CD4-positive, alpha-beta memory T cell (primary cell): ENCODE measurements around the gene POLR1C. TPM values are rescaled to one million over a fixed set of nuclear protein-coding genes. Genes with fewer than 3 reads are reported as not detected.

ENCODE experiments used
- CTCF ChIA-PET: fragments of 350-600 bp; sonication (Branson Sonifier 250); formaldehyde crosslinking; loops from one replicate; lab custom pipeline; 2021; ENCODE audit warnings: inconsistent platforms; ENCODE audit not compliant: partially characterized antibody; lab: Charles Lee
- POLR2A ChIA-PET: fragments of 350-600 bp; sonication (Branson Sonifier 250); formaldehyde crosslinking; loops from one replicate; lab custom pipeline; 2021; ENCODE audit not compliant: partially characterized antibody; lab: Charles Lee
- DNase-seq, 5 donors: peaks; one replicate each; pipeline versions ENCODE4 v3.0.0 to v3.0.0-alpha.2; 2020 to 2022; ENCODE audit warnings: mixed read lengths in 1 of 5
- H3K27ac ChIP-seq: one replicate; pipeline ENCODE4 v1.7.0; 2013; ENCODE audit warnings: low read depth, low read length
- H3K27me3 ChIP-seq: 2 replicates; pipeline ENCODE4 v1.7.0; 2013; ENCODE audit warnings: mild to moderate bottlenecking, low read length, moderate library complexity; ENCODE audit not compliant: insufficient read depth
- H3K36me3 ChIP-seq: 2 replicates; pipeline ENCODE4 v1.7.0; 2013; ENCODE audit warnings: mild to moderate bottlenecking, low read length, moderate library complexity; ENCODE audit not compliant: insufficient read depth
- H3K4me1 ChIP-seq: 2 replicates; pipeline ENCODE4 v1.7.0; 2013; ENCODE audit warnings: mild to moderate bottlenecking, low read length, moderate library complexity; ENCODE audit not compliant: insufficient read depth
- H3K4me3 ChIP-seq, 2 donors: one replicate each; pipeline ENCODE4 v1.7.0; 2013; ENCODE audit warnings: low read length in 2 of 2, mild to moderate bottlenecking in 1 of 2
- H3K9me3 ChIP-seq, 2 donors: one replicate each; pipeline ENCODE4 v1.7.0; 2013; ENCODE audit warnings: low read length in 2 of 2, control low read depth in 1 of 2; ENCODE audit not compliant: control insufficient read depth in 1 of 2
- H3K27ac Mint-ChIP-seq, 7 donors: one replicate each; pipeline ENCODE4 v1.8.0; 2020 to 2021; ENCODE audit warnings: mixed read lengths in 7 of 7, mild to moderate bottlenecking in 6 of 7, inconsistent platforms in 3 of 7, moderate library complexity in 3 of 7
- H3K27me3 Mint-ChIP-seq, 2 donors: one replicate each; pipeline ENCODE4 v1.8.0; 2020 to 2021; ENCODE audit warnings: mixed read lengths in 2 of 2
- H3K36me3 Mint-ChIP-seq, 2 donors: one replicate each; pipeline ENCODE4 v1.8.0; 2020 to 2021; ENCODE audit warnings: mixed read lengths in 2 of 2, inconsistent platforms in 1 of 2, mild to moderate bottlenecking in 1 of 2
- H3K4me1 Mint-ChIP-seq, 4 donors: one replicate each; pipeline ENCODE4 v1.8.0; 2020 to 2021; ENCODE audit warnings: mixed read lengths in 4 of 4, mild to moderate bottlenecking in 1 of 4
- H3K4me3 Mint-ChIP-seq, 8 donors: one replicate each; pipeline ENCODE4 v1.8.0; 2020 to 2021; ENCODE audit warnings: mixed read lengths in 8 of 8, mild to moderate bottlenecking in 7 of 8, moderate library complexity in 6 of 8, inconsistent platforms in 3 of 8
- H3K9me3 Mint-ChIP-seq, 8 donors: one replicate each; pipeline ENCODE4 v1.8.0; 2020 to 2021; ENCODE audit warnings: mixed read lengths in 8 of 8, mild to moderate bottlenecking in 5 of 8, inconsistent platforms in 3 of 8, moderate library complexity in 1 of 8
- intact Hi-C: fragments of 100-400 bp; cut with micrococcal nuclease; formaldehyde crosslinking; loops from one replicate; pipeline ENCODE4 v1.15.1; 2023
- polyA plus RNA-seq, 2 donors: library from polyadenylated mRNA; unstranded; fragments of 300-500 nt; fragmentation: Illumina TruSeq; gene quantifications; one replicate each; pipeline ENCODE4 v1.2.3, GENCODE V29; 2021
- total RNA-seq, 2 experiments: library from RNA; stranded (reverse); gene quantifications; one replicate each; pipeline ENCODE4 v1.2.3, GENCODE V29; 2021

The POLR1C gene
- total and polyA plus RNA-seq, 4 experiments from 2014 or later, result 14.4 to 47.7 (median 32.2) TPM

DNA sequence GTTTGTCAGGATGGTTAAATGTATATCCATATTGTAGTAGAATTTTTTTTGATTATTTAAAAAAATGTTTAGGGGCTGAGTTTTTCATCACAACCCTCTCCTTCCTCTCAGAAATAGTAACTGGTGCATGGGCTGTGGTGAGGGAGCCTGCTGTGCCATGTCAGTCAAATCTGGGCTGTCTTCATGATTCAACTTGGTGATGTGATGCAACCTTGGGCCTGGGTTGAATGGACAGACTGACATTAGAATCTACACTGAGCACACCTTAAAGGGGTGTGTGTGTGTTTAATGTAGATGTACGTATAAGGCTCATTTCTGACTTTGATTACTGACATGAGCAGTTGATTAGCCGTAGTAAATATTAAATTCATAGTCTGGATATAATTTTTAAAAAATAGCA, 35.8 kb upstream of the POLR1C start:
- H3K4me3 Mint-ChIP-seq, result no peak overlapping the region
- H3K4me1 Mint-ChIP-seq, result peaks cover 42 to 59% (median 51%) of the 10 kb centered on the region in 4 donors
- no peak overlapping the region for H3K4me3 ChIP-seq
- no peaks in the 10 kb centered on the region for H3K27me3 ChIP-seq
- no peaks in the 10 kb centered on the region for H3K27me3 Mint-ChIP-seq
- H3K36me3 Mint-ChIP-seq, result peaks cover 0 to 17% of the 10 kb centered on the region in 2 donors
- H3K27ac Mint-ChIP-seq, result peak overlapping the region in 2 of 7 donors; percentile 32 to 60
- ChIA-PET CTCF (interaction anchor here (0.9 to 3.1 kb wide), 3 partner anchors 14 to 29 kb away, joined by 3 to 22 read pairs (median 4); no protein-coding TSS in a partner anchor), POLR2A (no interaction called here)
- no peaks in the 10 kb centered on the region for H3K9me3 ChIP-seq
- H3K36me3 ChIP-seq, result no peaks in the 10 kb centered on the region
- peaks cover 28% of the 10 kb centered on the region for H3K4me1 ChIP-seq
- no peaks in the 10 kb centered on the region for H3K9me3 Mint-ChIP-seq
- DNase-seq, result no peak
- H3K27ac ChIP-seq, result no peak overlapping the region
- intact Hi-C loops, result loop anchor here (1.0 kb wide), 1 partner anchor 9 kb away; no protein-coding TSS in a partner anchor

- Histone ChIP-seq H3K27me3 (no peaks in the 10 kb centered on the region), H3K4me1 (peaks cover 25% of the 10 kb centered on the region), H3K9me3 (no peaks in the 10 kb centered on the region), H3K4me3 (no peak overlapping the region), H3K27ac (no peak overlapping the region), H3K36me3 (no peaks in the 10 kb centered on the region)
- intact Hi-C loops, result loop anchor here (1.0 kb wide), 1 partner anchor 9 kb away; no protein-coding TSS in a partner anchor
- no peak for DNase-seq
- Mint-ChIP-seq H3K36me3 (peaks cover 0 to 19% of the 10 kb centered on the region in 2 donors), H3K9me3 (no peaks in the 10 kb centered on the region), H3K4me1 (peaks cover 42 to 56% (median 48%) of the 10 kb centered on the region in 4 donors), H3K4me3 (no peak overlapping the region), H3K27me3 (no peaks in the 10 kb centered on the region), H3K27ac (peak overlapping the region in 1 of 7 donors; percentile 26)
- POLR2A ChIA-PET, result no interaction called here
- CTCF ChIA-PET, result interaction anchor here (0.9 kb wide), 1 partner anchor 13 kb away, joined by 4 read pairs; no protein-coding TSS in a partner anchor
Measured at GRCh38 chr6:43481591-43482236, 35.2 kb upstream of the POLR1C start.

DNA sequence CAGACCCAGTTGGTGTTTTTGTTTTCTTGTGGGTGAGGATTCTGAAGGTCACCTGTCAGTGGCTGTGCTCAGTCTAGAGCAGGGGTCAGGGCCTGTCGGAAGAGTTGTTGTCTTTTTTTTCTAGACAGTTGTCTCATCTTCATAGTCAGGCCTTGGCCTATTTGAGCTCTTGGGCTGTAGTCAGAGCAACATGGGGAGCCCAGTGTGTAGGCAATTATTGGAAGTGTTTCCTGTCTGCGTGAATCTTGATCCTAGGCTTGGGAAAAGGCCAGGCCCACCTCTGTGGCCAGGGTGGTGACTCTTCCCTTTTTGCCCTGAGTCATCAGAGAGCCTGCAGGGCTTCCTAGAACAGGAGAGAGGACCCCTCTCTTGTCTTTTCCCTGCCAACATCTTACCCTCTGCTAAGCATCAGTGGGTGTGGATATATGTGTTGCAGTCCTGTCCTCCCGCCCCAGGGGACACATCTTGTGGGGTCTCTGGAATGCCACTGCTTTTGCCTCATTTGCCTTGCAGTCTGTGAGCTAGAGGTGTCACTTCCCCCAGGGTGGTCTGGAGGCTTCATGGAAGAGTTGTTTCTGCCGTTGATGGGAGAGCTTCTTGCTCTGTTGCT, 28.1 kb upstream of the POLR1C start:
- intact Hi-C loops, result no loop called here
- POLR2A ChIA-PET, result no interaction called here
- H3K27ac Mint-ChIP-seq, result peak overlapping the region in 2 of 7 donors; percentile 17 to 68
- H3K4me1 ChIP-seq, result peaks cover 8% of the 10 kb centered on the region
- peaks cover 0 to 2% (median 0%) of the 10 kb centered on the region in 8 donors for H3K9me3 Mint-ChIP-seq
- H3K4me1 Mint-ChIP-seq, result peaks cover 10 to 33% (median 16%) of the 10 kb centered on the region in 4 donors
- H3K4me3 Mint-ChIP-seq, result no peak overlapping the region
- no peaks in the 10 kb centered on the region for H3K27me3 Mint-ChIP-seq
- H3K4me3 ChIP-seq, result no peak overlapping the region
- DNase-seq, result no peak
- H3K27me3 ChIP-seq, result no peaks in the 10 kb centered on the region
- H3K36me3 ChIP-seq, result no peaks in the 10 kb centered on the region
- no peak overlapping the region for H3K27ac ChIP-seq
- CTCF ChIA-PET, result interaction anchor here (1.0 to 9.1 kb wide), 3 partner anchors 9 to 36 kb away, joined by 3 to 108 read pairs (median 3); no protein-coding TSS in a partner anchor
- H3K9me3 ChIP-seq, result no peaks in the 10 kb centered on the region
- H3K36me3 Mint-ChIP-seq, result peaks cover 4 to 20% of the 10 kb centered on the region in 2 donors

DNA sequence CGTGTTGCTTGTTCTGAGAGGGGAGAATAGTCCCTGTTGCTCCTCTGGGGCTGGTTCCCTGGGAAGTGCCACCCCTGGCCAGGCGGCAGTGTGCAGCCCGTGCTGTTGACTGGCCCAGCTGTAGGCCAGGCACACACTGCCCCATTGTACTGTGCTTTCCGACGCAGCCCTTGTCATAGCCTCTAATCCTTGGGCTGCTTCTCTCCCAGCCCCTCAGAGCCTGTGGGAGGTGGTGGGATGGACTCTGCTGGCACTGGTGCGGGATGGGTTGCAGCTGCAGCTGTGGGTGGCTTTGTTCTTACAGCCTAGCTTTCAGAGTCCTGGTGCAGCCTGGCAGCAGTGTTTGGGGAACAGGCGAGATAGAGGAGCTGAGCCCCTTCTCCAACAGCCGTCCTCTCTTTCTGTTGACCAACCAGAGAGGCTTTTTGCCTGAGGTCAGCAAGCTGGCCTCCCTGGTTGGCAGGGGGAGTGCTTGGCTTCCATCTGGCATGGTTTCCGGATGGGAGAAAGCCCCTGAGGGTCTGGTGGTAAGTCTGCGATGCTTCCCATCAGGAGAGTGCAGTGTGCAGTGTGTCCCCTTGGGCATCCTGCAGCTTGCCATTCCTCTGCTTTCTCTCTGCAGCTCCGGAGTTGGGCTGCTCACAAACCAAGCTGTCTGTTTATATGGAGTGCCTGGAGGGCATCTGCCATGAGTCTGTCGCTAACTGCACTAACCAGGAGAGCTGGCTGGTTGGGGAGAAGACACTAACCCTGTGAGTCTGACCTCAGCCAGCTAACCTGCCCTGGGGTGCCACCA, 27.4 kb upstream of the POLR1C start:
- Histone ChIP-seq H3K27me3 (no peaks in the 10 kb centered on the region), H3K4me3 (no peak overlapping the region), H3K9me3 (no peaks in the 10 kb centered on the region), H3K36me3 (no peaks in the 10 kb centered on the region), H3K27ac (no peak overlapping the region), H3K4me1 (peaks cover 15% of the 10 kb centered on the region)
- Mint-ChIP-seq H3K27ac (peak overlapping the region in 3 of 7 donors; percentile 22 to 68 (median 60)), H3K4me3 (no peak overlapping the region), H3K27me3 (no peaks in the 10 kb centered on the region), H3K9me3 (peaks cover 0 to 2% (median 0%) of the 10 kb centered on the region in 8 donors), H3K36me3 (peaks cover 4 to 22% of the 10 kb centered on the region in 2 donors), H3K4me1 (peaks cover 17 to 39% (median 21%) of the 10 kb centered on the region in 4 donors)
- ChIA-PET CTCF (interaction anchor here (1.0 to 9.1 kb wide), 3 partner anchors 9 to 37 kb away, joined by 3 to 108 read pairs (median 3); no protein-coding TSS in a partner anchor), POLR2A (no interaction called here)
- intact Hi-C loops, result loop anchor here (1.0 kb wide), 1 partner anchor 8 kb away; no protein-coding TSS in a partner anchor
- DNase-seq, result no peak

DNA sequence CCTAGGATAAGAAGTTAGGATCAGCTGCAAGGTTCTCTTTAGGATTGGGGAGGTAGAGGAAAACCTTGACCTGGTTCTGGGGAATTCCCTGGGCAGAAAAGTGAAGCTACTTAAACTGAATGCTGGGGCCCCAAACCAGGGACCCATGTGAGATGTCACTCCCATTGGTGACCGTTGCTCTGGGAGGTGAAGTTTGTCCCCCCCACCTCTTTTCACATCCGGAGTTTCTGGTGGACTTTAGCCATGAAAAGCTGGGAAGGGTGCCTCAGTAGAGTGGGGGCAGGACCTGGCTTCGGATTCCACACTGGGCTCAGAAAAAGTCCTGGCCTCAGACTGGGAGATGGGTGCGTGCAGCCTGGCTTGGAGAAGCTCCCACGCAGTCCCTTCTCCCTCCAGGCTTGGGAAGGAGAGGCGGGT, 26.4 kb upstream of the POLR1C start:
- Histone ChIP-seq H3K27ac (no peak overlapping the region), H3K4me1 (peaks cover 25% of the 10 kb centered on the region), H3K4me3 (no peak overlapping the region), H3K36me3 (no peaks in the 10 kb centered on the region), H3K9me3 (no peaks in the 10 kb centered on the region), H3K27me3 (no peaks in the 10 kb centered on the region)
- DNase-seq, result no peak
- CTCF ChIA-PET, result interaction anchor here (0.6 to 9.1 kb wide), 2 partner anchors 14 to 83 kb away, joined by 3 to 108 read pairs; no protein-coding TSS in a partner anchor
- Mint-ChIP-seq H3K4me3 (no peak overlapping the region), H3K36me3 (peaks cover 4 to 21% of the 10 kb centered on the region in 2 donors), H3K4me1 (peaks cover 25 to 40% (median 27%) of the 10 kb centered on the region in 4 donors), H3K27me3 (no peaks in the 10 kb centered on the region), H3K9me3 (peaks cover 0 to 2% (median 0%) of the 10 kb centered on the region in 8 donors), H3K27ac (peak overlapping the region in 1 of 7 donors; percentile 48)
- POLR2A ChIA-PET, result no interaction called here
- intact Hi-C loops, result loop anchor here (1.0 kb wide), 1 partner anchor 9 kb away; no protein-coding TSS in a partner anchor

DNA sequence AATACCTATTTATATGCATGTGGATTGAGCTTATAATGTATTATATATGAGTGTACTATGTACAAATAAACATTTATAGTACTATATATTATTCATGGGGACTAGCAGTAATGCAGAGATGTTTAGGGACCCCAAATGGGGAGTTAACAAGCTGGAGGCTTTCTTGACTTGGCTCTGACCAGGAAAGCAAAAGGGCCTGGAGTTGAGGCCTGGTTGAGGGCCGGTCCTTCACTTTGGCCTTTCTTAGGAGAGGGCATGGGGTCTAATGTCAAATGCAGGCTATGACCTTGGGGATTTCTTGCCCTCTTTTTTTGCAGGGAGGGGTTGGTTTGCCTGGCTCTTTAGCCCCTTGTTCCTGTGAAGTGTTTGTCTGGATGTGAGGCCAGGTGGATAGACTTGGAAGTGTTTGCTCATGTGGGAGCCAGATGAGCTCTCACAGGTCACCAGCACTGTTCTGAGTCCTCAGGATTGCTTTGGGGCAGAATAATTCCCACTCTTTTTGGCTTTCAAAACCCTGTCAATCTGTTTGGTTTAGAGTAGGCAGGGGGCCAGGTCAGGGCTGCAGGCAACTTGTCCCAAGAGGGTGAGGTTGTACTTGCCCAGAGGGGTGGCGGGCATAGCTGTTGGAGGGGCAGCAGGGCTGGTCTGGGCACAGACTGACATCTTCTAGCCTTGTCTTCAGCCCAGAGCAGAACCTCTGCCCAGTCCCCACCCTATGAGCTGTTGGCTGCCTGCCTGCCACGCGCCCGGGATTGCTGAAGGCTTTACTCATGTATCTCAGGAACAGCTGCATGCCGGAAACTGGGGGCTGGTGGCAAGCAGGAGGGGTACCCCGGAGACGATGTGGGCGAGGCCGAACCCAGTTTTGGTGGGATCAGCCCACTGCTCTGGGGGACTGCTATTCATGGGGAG, 24.9 kb upstream of the POLR1C start:
- Mint-ChIP-seq H3K9me3 (peaks cover 0 to 2% (median 0%) of the 10 kb centered on the region in 8 donors), H3K27me3 (no peaks in the 10 kb centered on the region), H3K4me3 (peak overlapping the region in 1 of 8 donors; percentile 50), H3K36me3 (peaks cover 4 to 16% of the 10 kb centered on the region in 2 donors), H3K27ac (peak overlapping the region in 5 of 7 donors; percentile 6 to 60 (median 59)), H3K4me1 (peaks cover 25 to 44% (median 33%) of the 10 kb centered on the region in 4 donors)
- ChIA-PET POLR2A (interaction anchor here (1.1 to 4.7 kb wide), 3 partner anchors 15 to 37 kb away, joined by 4 to 15 read pairs (median 5); partner anchors contain the start of genes DLK2, LRRC73 and TJAP1), CTCF (interaction anchor here (1.2 to 9.1 kb wide), 3 partner anchors 12 to 37 kb away, joined by 4 to 108 read pairs (median 30); partner anchors contain the start of gene DLK2)
- Histone ChIP-seq H3K4me3 (no peak overlapping the region), H3K4me1 (peaks cover 33% of the 10 kb centered on the region), H3K9me3 (no peaks in the 10 kb centered on the region), H3K27ac (no peak overlapping the region), H3K27me3 (no peaks in the 10 kb centered on the region), H3K36me3 (no peaks in the 10 kb centered on the region)
- intact Hi-C loops, result no loop called here
- DNase-seq, result no peak
